PFSK-1 (cell line): ENCODE results near the gene TTF1.

Source experiments
- POLR2AphosphoS5 ChIP-seq: IDR thresholded peaks from 2 replicates; pipeline ENCODE4 v1.6.1; 2012; ENCODE audit warnings: low read depth, mild to moderate bottlenecking, control low read depth, low read length, moderate library complexity
- REST ChIP-seq, 2 experiments: IDR thresholded peaks; 2 replicates each; pipeline versions ENCODE4 v1.6.1 to v1.8.0; 2011 to 2012; ENCODE audit warnings: low read depth in 2 of 2, low read length in 2 of 2, control low read depth in 1 of 2, inconsistent platforms in 1 of 2, mild to moderate bottlenecking in 1 of 2, moderate library complexity in 1 of 2; ENCODE audit not compliant: insufficient read depth in 1 of 2
- TAF1 ChIP-seq: IDR thresholded peaks from 2 replicates; pipeline ENCODE4 v1.6.1; 2012; ENCODE audit warnings: low read length, control low read depth, borderline replicate concordance; ENCODE audit not compliant: insufficient read depth

GRCh38 chr9:132424857-132425674 lies 18.4 kb upstream of the TTF1 start:
- TF ChIP-seq POLR2AphosphoS5 (no peak), REST (IDR thresholded peaks at IDR 0.05; ENCODE audit: insufficient read depth in 1 of 2, low read depth in 2 of 2, low read length in 2 of 2) (no peak), TAF1 (no peak)
